SK-N-SH treated with all-trans-retinoic acid at 6 μM for 48 hours (cell line): ENCODE results near the gene JAKMIP1.

Experiments used
- ATAC-seq: fragments of 200-7000 bp; cut with Tn5 transposase; 3 replicates; pipeline ENCODE4 v1.9.1; 2020; ENCODE audit warnings: mild to moderate bottlenecking, moderate library complexity
- ARNTL ChIP-seq: fragments of 450-650 bp; formaldehyde crosslinking; IDR thresholded peaks from 2 replicates; pipeline ENCODE4 v1.5.0; 2020; ENCODE audit warnings: low read depth, mild to moderate bottlenecking, moderate library complexity, borderline replicate concordance
- BACH2 ChIP-seq: fragments of 250-450 bp; sonication (Bioruptor Pico); IDR thresholded peaks from 2 replicates; pipeline ENCODE4 v1.9.0; 2021; ENCODE audit warnings: mild to moderate bottlenecking, borderline replicate concordance
- CREB5 ChIP-seq: fragments of 250-450 bp; sonication (Bioruptor Pico); IDR thresholded peaks from 2 replicates; pipeline ENCODE4 v1.5.1; 2020; ENCODE audit warnings: low read depth, mild to moderate bottlenecking, moderate library complexity
- CSDC2 ChIP-seq: fragments of 250-450 bp; sonication (Bioruptor Pico); IDR thresholded peaks from 2 replicates; pipeline ENCODE4 v1.5.0; 2020; ENCODE audit warnings: mild to moderate bottlenecking, moderate library complexity
- ESRRG ChIP-seq: fragments of 250-450 bp; sonication (Bioruptor Pico); IDR thresholded peaks from 2 replicates; pipeline ENCODE4 v1.6.1; 2021; ENCODE audit warnings: mild to moderate bottlenecking
- GLIS3 ChIP-seq: fragments of 250-450 bp; sonication (Bioruptor Pico); IDR thresholded peaks from 2 replicates; pipeline ENCODE4 v1.5.0; 2020; ENCODE audit warnings: mild to moderate bottlenecking, moderate library complexity
- ISL1 ChIP-seq: fragments of 250-450 bp; sonication (Bioruptor Pico); IDR thresholded peaks from 2 replicates; pipeline ENCODE4 v2.1.2; 2022; ENCODE audit warnings: mild to moderate bottlenecking, moderate library complexity
- OSR1 ChIP-seq: fragments of 250-450 bp; sonication (Bioruptor Pico); IDR thresholded peaks from 2 replicates; pipeline ENCODE4 v1.8.0; 2022; ENCODE audit warnings: moderate library complexity, mild to moderate bottlenecking, inconsistent platforms
- POU6F1 ChIP-seq: fragments of 250-450 bp; sonication (Bioruptor Pico); IDR thresholded peaks from 2 replicates; pipeline ENCODE4 v1.8.0; 2021; ENCODE audit warnings: low read depth, mild to moderate bottlenecking, moderate library complexity, borderline replicate concordance
- RARB ChIP-seq: fragments of 250-450 bp; sonication (Bioruptor Pico); IDR thresholded peaks from 2 replicates; pipeline ENCODE4 v1.8.0; 2021; ENCODE audit warnings: mild to moderate bottlenecking, moderate library complexity
- TOX ChIP-seq: fragments of 250-450 bp; sonication (Bioruptor Pico); IDR thresholded peaks from 2 replicates; pipeline ENCODE4 v1.8.0; 2021; ENCODE audit warnings: mild to moderate bottlenecking, moderate library complexity, borderline replicate concordance
- ZC3H10 ChIP-seq: fragments of 250-450 bp; sonication (Bioruptor Pico); IDR thresholded peaks from 2 replicates; pipeline ENCODE4 v1.5.1; 2021; ENCODE audit warnings: mild to moderate bottlenecking, moderate library complexity
- ZFP3 ChIP-seq: fragments of 250-450 bp; sonication (Bioruptor Pico); IDR thresholded peaks from 2 replicates; pipeline ENCODE4 v1.5.0; 2020; ENCODE audit warnings: mild to moderate bottlenecking, moderate library complexity
- ZFP30 ChIP-seq: fragments of 450-650 bp; formaldehyde crosslinking; IDR thresholded peaks from 2 replicates; pipeline ENCODE4 v1.5.0; 2022; ENCODE audit warnings: mild to moderate bottlenecking, moderate library complexity
- ZNF565 ChIP-seq: fragments of 450-650 bp; formaldehyde crosslinking; conservative IDR thresholded peaks from 2 replicates; pipeline ENCODE4 v1.5.0; 2020; ENCODE audit warnings: low read depth, mild to moderate bottlenecking, moderate library complexity
- ZNF70 ChIP-seq: fragments of 450-650 bp; formaldehyde crosslinking; IDR thresholded peaks from 2 replicates; pipeline ENCODE4 v1.5.0; 2020; ENCODE audit warnings: mild to moderate bottlenecking, moderate library complexity
- ZNF8 ChIP-seq: fragments of 450-650 bp; formaldehyde crosslinking; IDR thresholded peaks from 2 replicates; pipeline ENCODE4 v1.5.0; 2020; ENCODE audit warnings: mild to moderate bottlenecking, moderate library complexity
- TF ChIP-seq, protein P1 (sequence below): fragments of 250-450 bp; sonication (Bioruptor Pico); IDR thresholded peaks from 2 replicates; pipeline ENCODE4 v1.5.1; 2021; ENCODE audit warnings: mild to moderate bottlenecking, moderate library complexity
- TF ChIP-seq, protein P2 (sequence below): fragments of 250-450 bp; sonication (Bioruptor Pico); IDR thresholded peaks from 2 replicates; pipeline ENCODE4 v1.8.0; 2020; ENCODE audit warnings: mild to moderate bottlenecking, moderate library complexity, borderline replicate concordance
- TF ChIP-seq, protein P3 (sequence below): fragments of 250-450 bp; sonication (Bioruptor Pico); IDR thresholded peaks from 2 replicates; pipeline ENCODE4 v1.5.0; 2020; ENCODE audit warnings: mild to moderate bottlenecking, moderate library complexity

JAKMIP1 gene

GRCh38 chr4:6180841-6181631, 19.3 kb downstream of the JAKMIP1 start:
- TF ChIP-seq GLIS3 (CRISPR knock-in tag) (no peak), ARNTL (no peak), ZNF565 (CRISPR knock-in tag) (no peak), ZFP30 (no peak), ZNF8 (no peak), CREB5 (CRISPR knock-in tag) (no peak), ZFP3 (no peak), OSR1 (no peak), RARB (CRISPR knock-in tag) (no peak), POU6F1 (no peak), ZC3H10 (CRISPR knock-in tag) (no peak), CSDC2 (CRISPR knock-in tag) (no peak), ISL1 (CRISPR knock-in tag) (no peak), BACH2 (no peak), ESRRG (no peak)
- TF ChIP-seq, protein P1, sequence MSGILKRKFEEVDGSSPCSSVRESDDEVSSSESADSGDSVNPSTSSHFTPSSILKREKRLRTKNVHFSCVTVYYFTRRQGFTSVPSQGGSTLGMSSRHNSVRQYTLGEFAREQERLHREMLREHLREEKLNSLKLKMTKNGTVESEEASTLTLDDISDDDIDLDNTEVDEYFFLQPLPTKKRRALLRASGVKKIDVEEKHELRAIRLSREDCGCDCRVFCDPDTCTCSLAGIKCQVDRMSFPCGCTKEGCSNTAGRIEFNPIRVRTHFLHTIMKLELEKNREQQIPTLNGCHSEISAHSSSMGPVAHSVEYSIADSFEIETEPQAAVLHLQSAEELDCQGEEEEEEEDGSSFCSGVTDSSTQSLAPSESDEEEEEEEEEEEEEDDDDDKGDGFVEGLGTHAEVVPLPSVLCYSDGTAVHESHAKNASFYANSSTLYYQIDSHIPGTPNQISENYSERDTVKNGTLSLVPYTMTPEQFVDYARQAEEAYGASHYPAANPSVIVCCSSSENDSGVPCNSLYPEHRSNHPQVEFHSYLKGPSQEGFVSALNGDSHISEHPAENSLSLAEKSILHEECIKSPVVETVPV = no peak
- TF ChIP-seq, protein P2, sequence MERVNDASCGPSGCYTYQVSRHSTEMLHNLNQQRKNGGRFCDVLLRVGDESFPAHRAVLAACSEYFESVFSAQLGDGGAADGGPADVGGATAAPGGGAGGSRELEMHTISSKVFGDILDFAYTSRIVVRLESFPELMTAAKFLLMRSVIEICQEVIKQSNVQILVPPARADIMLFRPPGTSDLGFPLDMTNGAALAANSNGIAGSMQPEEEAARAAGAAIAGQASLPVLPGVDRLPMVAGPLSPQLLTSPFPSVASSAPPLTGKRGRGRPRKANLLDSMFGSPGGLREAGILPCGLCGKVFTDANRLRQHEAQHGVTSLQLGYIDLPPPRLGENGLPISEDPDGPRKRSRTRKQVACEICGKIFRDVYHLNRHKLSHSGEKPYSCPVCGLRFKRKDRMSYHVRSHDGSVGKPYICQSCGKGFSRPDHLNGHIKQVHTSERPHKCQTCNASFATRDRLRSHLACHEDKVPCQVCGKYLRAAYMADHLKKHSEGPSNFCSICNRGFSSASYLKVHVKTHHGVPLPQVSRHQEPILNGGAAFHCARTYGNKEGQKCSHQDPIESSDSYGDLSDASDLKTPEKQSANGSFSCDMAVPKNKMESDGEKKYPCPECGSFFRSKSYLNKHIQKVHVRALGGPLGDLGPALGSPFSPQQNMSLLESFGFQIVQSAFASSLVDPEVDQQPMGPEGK (CRISPR knock-in tag) = no peak
- TF ChIP-seq, protein P3, sequence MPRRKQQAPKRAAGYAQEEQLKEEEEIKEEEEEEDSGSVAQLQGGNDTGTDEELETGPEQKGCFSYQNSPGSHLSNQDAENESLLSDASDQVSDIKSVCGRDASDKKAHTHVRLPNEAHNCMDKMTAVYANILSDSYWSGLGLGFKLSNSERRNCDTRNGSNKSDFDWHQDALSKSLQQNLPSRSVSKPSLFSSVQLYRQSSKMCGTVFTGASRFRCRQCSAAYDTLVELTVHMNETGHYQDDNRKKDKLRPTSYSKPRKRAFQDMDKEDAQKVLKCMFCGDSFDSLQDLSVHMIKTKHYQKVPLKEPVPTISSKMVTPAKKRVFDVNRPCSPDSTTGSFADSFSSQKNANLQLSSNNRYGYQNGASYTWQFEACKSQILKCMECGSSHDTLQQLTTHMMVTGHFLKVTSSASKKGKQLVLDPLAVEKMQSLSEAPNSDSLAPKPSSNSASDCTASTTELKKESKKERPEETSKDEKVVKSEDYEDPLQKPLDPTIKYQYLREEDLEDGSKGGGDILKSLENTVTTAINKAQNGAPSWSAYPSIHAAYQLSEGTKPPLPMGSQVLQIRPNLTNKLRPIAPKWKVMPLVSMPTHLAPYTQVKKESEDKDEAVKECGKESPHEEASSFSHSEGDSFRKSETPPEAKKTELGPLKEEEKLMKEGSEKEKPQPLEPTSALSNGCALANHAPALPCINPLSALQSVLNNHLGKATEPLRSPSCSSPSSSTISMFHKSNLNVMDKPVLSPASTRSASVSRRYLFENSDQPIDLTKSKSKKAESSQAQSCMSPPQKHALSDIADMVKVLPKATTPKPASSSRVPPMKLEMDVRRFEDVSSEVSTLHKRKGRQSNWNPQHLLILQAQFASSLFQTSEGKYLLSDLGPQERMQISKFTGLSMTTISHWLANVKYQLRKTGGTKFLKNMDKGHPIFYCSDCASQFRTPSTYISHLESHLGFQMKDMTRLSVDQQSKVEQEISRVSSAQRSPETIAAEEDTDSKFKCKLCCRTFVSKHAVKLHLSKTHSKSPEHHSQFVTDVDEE (CRISPR knock-in tag) = no peak
- ATAC-seq = no peak

- TF ChIP-seq GLIS3 (CRISPR knock-in tag) (no peak), ZNF8 (no peak), ARNTL (no peak), BACH2 (no peak), TOX (CRISPR knock-in tag) (no peak), ZNF70 (CRISPR knock-in tag) (no peak), OSR1 (no peak), ZNF565 (CRISPR knock-in tag) (no peak)
- TF ChIP-seq, protein P3 (CRISPR knock-in tag) = no peak
- TF ChIP-seq, protein P1 = no peak
- TF ChIP-seq, protein P2 (CRISPR knock-in tag) = no peak
Measured at GRCh38 chr4:6179362-6179761, 21.0 kb downstream of the JAKMIP1 start.

More at GRCh38 chr4:6179362-6179761, 21.0 kb downstream of the JAKMIP1 start:
- no peak for ATAC-seq
